SK-N-SH (cell line): ENCODE data around the gene ZNF688. TPM values are rescaled to one million over a fixed set of nuclear protein-coding genes. Genes with fewer than 3 reads are reported as not detected.
"Not testable (repeated sequence)": the region's sequence is repeated elsewhere in the genome, so short reads cannot be mapped to it uniquely, and the experiment has no call there.

Experiments used
- CTCF ChIA-PET: fragments of 300-600, 350-600 bp; formaldehyde crosslinking; extraction: SDS; loops from one replicate; lab custom pipeline; 2021; lab: Yijun Ruan, JAX
- POLR2A ChIA-PET: fragments of 350-600 bp; sonication (Branson Sonifier 250); formaldehyde crosslinking; extraction: SDS; loops from one replicate; lab custom pipeline; 2020; ENCODE audit warnings: antibody characterized with exemption, inconsistent platforms; lab: Yijun Ruan, JAX
- DNase-seq: peaks from one replicate; pipeline ENCODE4 v3.0.0; 2012
- H2AFZ ChIP-seq: fragments of 200-600 bp; sonication (generic); 2 replicates; pipeline ENCODE4 v1.8.1; 2016; ENCODE audit warnings: antibody characterized with exemption, mild to moderate bottlenecking, low read depth
- H3F3A ChIP-seq: fragments of 200-600 bp; sonication (generic); replicated peaks from 2 replicates; pipeline ENCODE3; 2016; ENCODE audit warnings: antibody characterized with exemption, mild to moderate bottlenecking; ENCODE audit not compliant: insufficient read depth
- H3K27ac ChIP-seq, 2 experiments: fragments of 200-500 bp in 1 of 2; fragments of 200-600 bp in 1 of 2; sonication (Bioruptor generic) in 1 of 2; sonication (generic), shearing (Covaris generic) in 1 of 2; 2 replicates each; pipeline versions ENCODE4 v1.5.1 to v1.6.1; 2014 to 2016; ENCODE audit warnings: low read depth in 2 of 2, inconsistent platforms in 1 of 2, low read length in 1 of 2, mild to moderate bottlenecking in 1 of 2, mixed read lengths in 1 of 2
- H3K27me3 ChIP-seq: fragments of 200-600 bp; sonication (generic), shearing (Covaris generic); 2 replicates; pipeline ENCODE4 v1.6.1; 2016; ENCODE audit warnings: mixed run types; ENCODE audit not compliant: insufficient read depth
- H3K36me3 ChIP-seq, 2 experiments: fragments of 200-500 bp in 1 of 2; fragments of 200-600 bp in 1 of 2; sonication (Bioruptor generic) in 1 of 2; sonication (generic) in 1 of 2; replicated peaks in 1 of 2; 2 replicates each; pipeline versions ENCODE3 to v1.5.1; 2014 to 2016; ENCODE audit warnings: low read length in 1 of 2, mild to moderate bottlenecking in 1 of 2; ENCODE audit not compliant: insufficient read depth in 2 of 2, control insufficient read depth in 1 of 2
- H3K4me1 ChIP-seq, 2 experiments: fragments of 200-500 bp in 1 of 2; fragments of 200-600 bp in 1 of 2; sonication (Bioruptor generic) in 1 of 2; sonication (generic), shearing (Covaris generic) in 1 of 2; 2 replicates each; pipeline versions ENCODE4 v1.5.1 to v1.6.1; 2014 to 2016; ENCODE audit warnings: low read depth in 1 of 2, low read length in 1 of 2, mixed run types in 1 of 2; ENCODE audit not compliant: insufficient read depth in 2 of 2, control insufficient read depth in 1 of 2
- H3K4me2 ChIP-seq: fragments of 200-600 bp; sonication (generic), shearing (Covaris generic); 2 replicates; pipeline ENCODE4 v1.6.1; 2017; ENCODE audit warnings: mixed run types
- H3K4me3 ChIP-seq, 2 experiments: fragments of 200-500 bp in 1 of 2; fragments of 200-600 bp in 1 of 2; sonication (Bioruptor generic) in 1 of 2; sonication (generic), shearing (Covaris generic) in 1 of 2; 2 replicates each; pipeline versions ENCODE4 v1.5.1 to v1.8.1; 2014 to 2016; ENCODE audit warnings: low read depth in 2 of 2, inconsistent platforms in 1 of 2, low read length in 1 of 2, mild to moderate bottlenecking in 1 of 2, mixed read lengths in 1 of 2, moderate library complexity in 1 of 2
- H3K79me2 ChIP-seq: fragments of 200-600 bp; sonication (generic); 2 replicates; pipeline ENCODE4 v1.8.1; 2017; ENCODE audit warnings: mild to moderate bottlenecking; ENCODE audit not compliant: insufficient read depth
- H3K9ac ChIP-seq: fragments of 200-600 bp; sonication (generic); 2 replicates; pipeline ENCODE4 v1.6.1; 2017; ENCODE audit warnings: mixed run types
- H3K9me2 ChIP-seq: fragments of 200-600 bp; sonication (generic); 2 replicates; pipeline ENCODE4 v1.6.1; 2017; ENCODE audit warnings: mixed run types
- H3K9me3 ChIP-seq: fragments of 200-600 bp; sonication (generic); 2 replicates; pipeline ENCODE4 v1.6.1; 2017; ENCODE audit warnings: mixed run types, mild to moderate bottlenecking, moderate library complexity
- H4K20me1 ChIP-seq: fragments of 200-600 bp; sonication (generic); 2 replicates; pipeline ENCODE4 v1.6.1; 2017; ENCODE audit warnings: mild to moderate bottlenecking, mixed run types; ENCODE audit not compliant: insufficient read depth
- ELF1 ChIP-seq: IDR thresholded peaks from 2 replicates; pipeline ENCODE4 v1.4.0; 2012
- EP300 ChIP-seq, 2 experiments: IDR thresholded peaks; 2 replicates each; pipeline versions ENCODE4 v1.4.0 to v1.6.1; 2012; ENCODE audit warnings: borderline replicate concordance in 1 of 2, low read depth in 1 of 2, low read length in 1 of 2
- FOSL2 ChIP-seq: IDR thresholded peaks from 2 replicates; pipeline ENCODE4 v1.4.0; 2012; ENCODE audit warnings: low read depth, mild to moderate bottlenecking, moderate library complexity, borderline replicate concordance
- FOXM1 ChIP-seq: IDR thresholded peaks from 2 replicates; pipeline ENCODE4 v1.4.0; 2012; ENCODE audit warnings: low read depth, mild to moderate bottlenecking
- JUND ChIP-seq: IDR thresholded peaks from 2 replicates; pipeline ENCODE4 v1.4.0; 2012
- MEF2A ChIP-seq: IDR thresholded peaks from 2 replicates; pipeline ENCODE4 v1.4.0; 2012; ENCODE audit warnings: low read depth, borderline replicate concordance
- NFIC ChIP-seq: IDR thresholded peaks from 2 replicates; pipeline ENCODE4 v1.4.0; 2012; ENCODE audit warnings: borderline replicate concordance
- POLR2AphosphoS5 ChIP-seq: IDR thresholded peaks from 2 replicates; pipeline ENCODE4 v1.6.1; 2012; ENCODE audit warnings: low read depth, low read length
- SMC3 ChIP-seq: IDR thresholded peaks from 2 replicates; pipeline ENCODE4 v1.6.1; 2012; ENCODE audit warnings: low read depth, low read length, improper control_type of control experiment
- YY1 ChIP-seq: IDR thresholded peaks from 2 replicates; pipeline ENCODE4 v1.4.0; 2012; ENCODE audit warnings: low read depth, mild to moderate bottlenecking
- ZBTB33 ChIP-seq: IDR thresholded peaks from 2 replicates; pipeline ENCODE4 v1.4.0; 2012; ENCODE audit warnings: low read depth, borderline replicate concordance
- WGBS: methylation state at CpG from one replicate; pipeline ENCODE4 v1.1.6; 2017; ENCODE audit warnings: low lambda C conversion rate; 5-methylcytosine and 5-hydroxymethylcytosine counted together
- polyA plus RNA-seq, 3 experiments: library from polyadenylated mRNA; depleted of rRNA; stranded (reverse); fragments of >200 nt; gene quantifications; 2 replicates each; pipeline ENCODE4 v1.2.3, GENCODE V29; 2012
- TF ChIP-seq, protein P1 (sequence below): fragments of 200-600 bp; sonication (generic); IDR thresholded peaks from 2 replicates; pipeline ENCODE4 v1.6.1; 2017; ENCODE audit warnings: antibody characterized with exemption, mild to moderate bottlenecking, moderate library complexity
- TF ChIP-seq, protein P2 (sequence below): IDR thresholded peaks from 2 replicates; pipeline ENCODE4 v1.4.0; 2012; ENCODE audit warnings: low read depth, borderline replicate concordance

The ZNF688 gene
- polyA plus RNA-seq, 1 of the 3 experiments (the other 2 are of a cell fraction): 13.4 TPM

DNA sequence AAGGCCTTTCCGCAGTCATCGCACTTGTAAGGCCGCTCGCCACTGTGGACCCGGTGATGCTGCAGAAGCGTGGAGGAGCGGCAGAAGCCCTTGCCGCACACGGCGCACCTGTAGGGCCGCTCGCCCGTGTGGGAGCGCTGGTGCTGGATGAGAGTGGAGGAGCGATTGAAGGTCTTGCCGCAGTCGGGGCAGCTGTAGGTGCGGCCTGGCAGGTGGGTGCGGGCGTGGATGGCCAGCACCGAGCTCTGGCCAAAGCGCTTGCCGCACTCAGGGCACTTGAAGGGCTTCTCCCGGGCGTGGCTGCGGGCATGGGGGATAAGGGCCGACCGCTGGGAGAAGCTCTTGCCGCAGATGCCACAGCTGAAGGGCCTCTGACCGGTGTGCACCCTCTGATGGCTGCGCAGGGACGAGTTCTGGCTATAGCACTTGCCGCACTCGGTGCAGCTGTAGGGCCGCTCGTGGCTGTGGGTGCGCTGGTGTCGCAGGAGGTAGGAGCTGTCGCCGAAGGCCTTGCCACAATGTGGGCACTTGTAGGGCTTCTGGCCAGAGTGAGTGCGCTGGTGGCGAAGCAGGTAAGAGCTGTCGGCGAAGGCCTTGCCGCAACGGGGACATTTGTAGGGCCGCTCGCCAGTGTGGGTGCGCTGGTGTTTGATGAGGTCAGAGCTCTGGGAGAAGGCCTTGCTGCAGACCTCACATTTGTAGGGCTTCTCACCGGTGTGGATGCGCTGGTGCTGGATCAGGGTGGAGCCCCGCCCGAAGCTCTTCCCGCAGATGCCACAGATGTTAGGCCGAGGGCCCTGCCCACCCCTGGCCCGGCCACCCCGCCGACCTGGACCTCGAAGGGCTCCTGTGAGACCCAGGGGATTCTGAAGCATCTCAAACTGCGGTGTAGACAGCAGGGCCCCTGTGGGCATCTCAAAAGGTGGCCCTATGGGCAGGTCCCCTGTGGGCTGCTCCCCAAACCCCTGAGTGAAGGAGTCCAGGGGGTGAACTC lies 46.6 kb downstream of the ZNF688 start (continued):
- TF ChIP-seq SMC3 (no peak), FOSL2 (no peak), FOXM1 (no peak), ELF1 (no peak), ZBTB33 (no peak), MEF2A (no peak), EP300 (IDR thresholded peaks at IDR 0.05; ENCODE audit: borderline replicate concordance in 1 of 2, low read depth in 1 of 2, low read length in 1 of 2) (no peak), YY1 (no peak), NFIC (no peak)
- TF ChIP-seq, protein P1, sequence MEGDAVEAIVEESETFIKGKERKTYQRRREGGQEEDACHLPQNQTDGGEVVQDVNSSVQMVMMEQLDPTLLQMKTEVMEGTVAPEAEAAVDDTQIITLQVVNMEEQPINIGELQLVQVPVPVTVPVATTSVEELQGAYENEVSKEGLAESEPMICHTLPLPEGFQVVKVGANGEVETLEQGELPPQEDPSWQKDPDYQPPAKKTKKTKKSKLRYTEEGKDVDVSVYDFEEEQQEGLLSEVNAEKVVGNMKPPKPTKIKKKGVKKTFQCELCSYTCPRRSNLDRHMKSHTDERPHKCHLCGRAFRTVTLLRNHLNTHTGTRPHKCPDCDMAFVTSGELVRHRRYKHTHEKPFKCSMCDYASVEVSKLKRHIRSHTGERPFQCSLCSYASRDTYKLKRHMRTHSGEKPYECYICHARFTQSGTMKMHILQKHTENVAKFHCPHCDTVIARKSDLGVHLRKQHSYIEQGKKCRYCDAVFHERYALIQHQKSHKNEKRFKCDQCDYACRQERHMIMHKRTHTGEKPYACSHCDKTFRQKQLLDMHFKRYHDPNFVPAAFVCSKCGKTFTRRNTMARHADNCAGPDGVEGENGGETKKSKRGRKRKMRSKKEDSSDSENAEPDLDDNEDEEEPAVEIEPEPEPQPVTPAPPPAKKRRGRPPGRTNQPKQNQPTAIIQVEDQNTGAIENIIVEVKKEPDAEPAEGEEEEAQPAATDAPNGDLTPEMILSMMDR: no peak
- TF ChIP-seq, protein P2, sequence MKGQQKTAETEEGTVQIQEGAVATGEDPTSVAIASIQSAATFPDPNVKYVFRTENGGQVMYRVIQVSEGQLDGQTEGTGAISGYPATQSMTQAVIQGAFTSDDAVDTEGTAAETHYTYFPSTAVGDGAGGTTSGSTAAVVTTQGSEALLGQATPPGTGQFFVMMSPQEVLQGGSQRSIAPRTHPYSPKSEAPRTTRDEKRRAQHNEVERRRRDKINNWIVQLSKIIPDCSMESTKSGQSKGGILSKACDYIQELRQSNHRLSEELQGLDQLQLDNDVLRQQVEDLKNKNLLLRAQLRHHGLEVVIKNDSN: no peak

- Histone ChIP-seq H3K4me1 (peaks cover 6 to 11% of the 10 kb centered on the region in 2 experiments; a peak in 3 of 4 replicates), H4K20me1 (no peaks in the 10 kb centered on the region), H3F3A (no peaks in the 10 kb centered on the region), H3K36me3 (peaks cover 0 to 6% of the 10 kb centered on the region in 2 experiments), H3K9me3 (no peaks in the 10 kb centered on the region), H3K79me2 (no peaks in the 10 kb centered on the region), H2AFZ (no peak overlapping the region), H3K9me2 (no peaks in the 10 kb centered on the region), H3K27ac (no peak overlapping the region), H3K4me3 (no peak overlapping the region), H3K4me2 (no peak overlapping the region), H3K9ac (no peak overlapping the region), H3K27me3 (no peaks in the 10 kb centered on the region)
- 92% methylated on average over 26 of the region's 26 CpGs for WGBS
- CTCF ChIA-PET: interaction anchor here (0.9 to 2.5 kb wide), 5 partner anchors 11 to 94 kb away, joined by 3 to 12 read pairs (median 3); partner anchors contain the start of genes DCTPP1 and ZNF747
- TF ChIP-seq POLR2AphosphoS5 (0 out of 2 replicates have a peak, but pooled peaks have one; percentile 5), JUND (no peak)
- no peak for DNase-seq
- POLR2A ChIA-PET: interaction anchor here (0.6 to 2.1 kb wide), 3 partner anchors 8 to 67 kb away, joined by 3 to 5 read pairs (median 4); no protein-coding TSS in a partner anchor
Measured at GRCh38 chr16:30523768-30524574, 47.5 kb downstream of the ZNF688 start.

- H3K9me3 ChIP-seq, H3K27ac ChIP-seq, H3K4me3 ChIP-seq, H3K79me2 ChIP-seq, H3F3A ChIP-seq, H3K9me2 ChIP-seq, H3K4me1 ChIP-seq, H2AFZ ChIP-seq, H4K20me1 ChIP-seq, H3K9ac ChIP-seq, H3K27me3 ChIP-seq, DNase-seq, H3K4me2 ChIP-seq, H3K36me3 ChIP-seq: not testable (repeated sequence)
- WGBS: 93% methylated on average over 11 of the region's 12 CpGs
- CTCF ChIA-PET: interaction anchor here (1.6 kb wide), 1 partner anchor 93 kb away, joined by 3 read pairs; the partner anchor contains the start of gene DCTPP1
- POLR2A ChIA-PET: interaction anchor here (0.6 kb wide), 1 partner anchor 871 kb away, joined by 5 read pairs; no protein-coding TSS in a partner anchor
Measured at GRCh38 chr16:30522702-30523463, 48.6 kb downstream of the ZNF688 start.
